Measurements from ENCODE around the gene OR10V1. TPM values are rescaled to one million over a fixed set of nuclear protein-coding genes. Genes with fewer than 3 reads are reported as not detected.

OR10V1 gene
- total and polyA plus RNA-seq, 2 donors from 2014 or later = not detected

- H3K9ac ChIP-seq (ENCODE audit: low read length in 3 of 3) = no peak overlapping the region
- no peaks in the 10 kb centered on the region for H3K27me3 ChIP-seq (ENCODE audit: control insufficient read depth, insufficient read depth, low read length)
- H3K4me1 ChIP-seq (ENCODE audit: control insufficient read depth in 2 of 3, insufficient read depth in 2 of 3, low read depth in 1 of 3, low read length in 3 of 3) = peaks cover 0 to 3% (median 0%) of the 10 kb centered on the region in 3 donors
- H3K27ac ChIP-seq (ENCODE audit: low read depth in 2 of 2, low read length in 2 of 2) = no peak overlapping the region
- H3K4me3 ChIP-seq (ENCODE audit: low read length in 3 of 3) = no peak overlapping the region
- TF ChIP-seq CTCF (IDR thresholded peaks at IDR 0.05; ENCODE audit: borderline replicate concordance, extremely low read depth, insufficient read depth) = no peak
- H3K36me3 ChIP-seq (ENCODE audit: control insufficient read depth in 2 of 3, insufficient read depth in 3 of 3, low read length in 3 of 3) = no peaks in the 10 kb centered on the region
- no peaks in the 10 kb centered on the region for H3K9me3 ChIP-seq (ENCODE audit: control insufficient read depth in 2 of 3, insufficient read depth in 1 of 3, low read length in 3 of 3)
- intact Hi-C loops (cut with DNase I) = no loop called here
- FAIRE-seq (no peak), DNase-seq (no peak)
Observed at GRCh38 chr11:59673291-59673690, 40.4 kb downstream of the OR10V1 start.

GRCh38 chr11:59671471-59671870, 42.2 kb downstream of the OR10V1 start:
- H3K27me3 ChIP-seq (ENCODE audit: control insufficient read depth, insufficient read depth, low read length) = no peaks in the 10 kb centered on the region
- FAIRE-seq (no peak), DNase-seq (no peak)
- H3K4me3 ChIP-seq (ENCODE audit: low read length in 3 of 3) = no peak overlapping the region
- no peak overlapping the region for H3K9ac ChIP-seq (ENCODE audit: low read length in 3 of 3)
- H3K36me3 ChIP-seq (ENCODE audit: control insufficient read depth in 2 of 3, insufficient read depth in 3 of 3, low read length in 3 of 3) = peaks cover 0 to 3% (median 3%) of the 10 kb centered on the region in 3 donors
- H3K27ac ChIP-seq (ENCODE audit: low read depth in 2 of 2, low read length in 2 of 2) = no peak overlapping the region
- no peaks in the 10 kb centered on the region for H3K9me3 ChIP-seq (ENCODE audit: control insufficient read depth in 2 of 3, insufficient read depth in 1 of 3, low read length in 3 of 3)
- H3K4me1 ChIP-seq (ENCODE audit: control insufficient read depth in 2 of 3, insufficient read depth in 2 of 3, low read depth in 1 of 3, low read length in 3 of 3) = peaks cover 0 to 9% (median 8%) of the 10 kb centered on the region in 3 donors
- TF ChIP-seq CTCF (IDR thresholded peaks at IDR 0.05; ENCODE audit: borderline replicate concordance, extremely low read depth, insufficient read depth) = no peak
- intact Hi-C loops (cut with DNase I) = no loop called here

- peak overlapping the region; percentile 88 to 93 (median 89) for H3K9ac ChIP-seq (ENCODE audit: low read length in 3 of 3)
- peaks cover 0 to 12% (median 10%) of the 10 kb centered on the region in 3 donors for H3K4me1 ChIP-seq (ENCODE audit: control insufficient read depth in 2 of 3, insufficient read depth in 2 of 3, low read depth in 1 of 3, low read length in 3 of 3)
- DNase-seq (peak in 1 of 5 donors; percentile 85), FAIRE-seq (no peak)
- H3K36me3 ChIP-seq (ENCODE audit: control insufficient read depth in 2 of 3, insufficient read depth in 3 of 3, low read length in 3 of 3) = peaks cover 2 to 13% (median 6%) of the 10 kb centered on the region in 3 donors
- no peaks in the 10 kb centered on the region for H3K9me3 ChIP-seq (ENCODE audit: control insufficient read depth in 2 of 3, insufficient read depth in 1 of 3, low read length in 3 of 3)
- intact Hi-C loops (cut with DNase I) = no loop called here
- H3K27me3 ChIP-seq (ENCODE audit: control insufficient read depth, insufficient read depth, low read length) = no peaks in the 10 kb centered on the region
- TF ChIP-seq CTCF (IDR thresholded peaks at IDR 0.05; ENCODE audit: borderline replicate concordance, extremely low read depth, insufficient read depth) = no peak
- peak overlapping the region; percentile 86 to 93 (median 90) for H3K4me3 ChIP-seq (ENCODE audit: low read length in 3 of 3)
- peak overlapping the region; percentile 100 for H3K27ac ChIP-seq (ENCODE audit: low read depth in 2 of 2, low read length in 2 of 2)
Observed at GRCh38 chr11:59669611-59670009, 44.0 kb downstream of the OR10V1 start.

Data from kidney (tissue), 14 donors.